GM21529 (cell line): ENCODE results near the gene CCDC88B.

ENCODE experiments used
- ATAC-seq: cut with Tn5 transposase; IDR thresholded peaks from one replicate; pipeline ENCODE4 v1.9.1; 2021; ENCODE audit not compliant: unreplicated experiment

Gene CCDC88B, protein sequence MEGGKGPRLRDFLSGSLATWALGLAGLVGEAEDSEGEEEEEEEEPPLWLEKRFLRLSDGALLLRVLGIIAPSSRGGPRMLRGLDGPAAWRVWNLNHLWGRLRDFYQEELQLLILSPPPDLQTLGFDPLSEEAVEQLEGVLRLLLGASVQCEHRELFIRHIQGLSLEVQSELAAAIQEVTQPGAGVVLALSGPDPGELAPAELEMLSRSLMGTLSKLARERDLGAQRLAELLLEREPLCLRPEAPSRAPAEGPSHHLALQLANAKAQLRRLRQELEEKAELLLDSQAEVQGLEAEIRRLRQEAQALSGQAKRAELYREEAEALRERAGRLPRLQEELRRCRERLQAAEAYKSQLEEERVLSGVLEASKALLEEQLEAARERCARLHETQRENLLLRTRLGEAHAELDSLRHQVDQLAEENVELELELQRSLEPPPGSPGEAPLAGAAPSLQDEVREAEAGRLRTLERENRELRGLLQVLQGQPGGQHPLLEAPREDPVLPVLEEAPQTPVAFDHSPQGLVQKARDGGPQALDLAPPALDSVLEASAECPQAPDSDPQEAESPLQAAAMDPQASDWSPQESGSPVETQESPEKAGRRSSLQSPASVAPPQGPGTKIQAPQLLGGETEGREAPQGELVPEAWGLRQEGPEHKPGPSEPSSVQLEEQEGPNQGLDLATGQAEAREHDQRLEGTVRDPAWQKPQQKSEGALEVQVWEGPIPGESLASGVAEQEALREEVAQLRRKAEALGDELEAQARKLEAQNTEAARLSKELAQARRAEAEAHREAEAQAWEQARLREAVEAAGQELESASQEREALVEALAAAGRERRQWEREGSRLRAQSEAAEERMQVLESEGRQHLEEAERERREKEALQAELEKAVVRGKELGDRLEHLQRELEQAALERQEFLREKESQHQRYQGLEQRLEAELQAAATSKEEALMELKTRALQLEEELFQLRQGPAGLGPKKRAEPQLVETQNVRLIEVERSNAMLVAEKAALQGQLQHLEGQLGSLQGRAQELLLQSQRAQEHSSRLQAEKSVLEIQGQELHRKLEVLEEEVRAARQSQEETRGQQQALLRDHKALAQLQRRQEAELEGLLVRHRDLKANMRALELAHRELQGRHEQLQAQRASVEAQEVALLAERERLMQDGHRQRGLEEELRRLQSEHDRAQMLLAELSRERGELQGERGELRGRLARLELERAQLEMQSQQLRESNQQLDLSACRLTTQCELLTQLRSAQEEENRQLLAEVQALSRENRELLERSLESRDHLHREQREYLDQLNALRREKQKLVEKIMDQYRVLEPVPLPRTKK (N-terminal part only)

DNA sequence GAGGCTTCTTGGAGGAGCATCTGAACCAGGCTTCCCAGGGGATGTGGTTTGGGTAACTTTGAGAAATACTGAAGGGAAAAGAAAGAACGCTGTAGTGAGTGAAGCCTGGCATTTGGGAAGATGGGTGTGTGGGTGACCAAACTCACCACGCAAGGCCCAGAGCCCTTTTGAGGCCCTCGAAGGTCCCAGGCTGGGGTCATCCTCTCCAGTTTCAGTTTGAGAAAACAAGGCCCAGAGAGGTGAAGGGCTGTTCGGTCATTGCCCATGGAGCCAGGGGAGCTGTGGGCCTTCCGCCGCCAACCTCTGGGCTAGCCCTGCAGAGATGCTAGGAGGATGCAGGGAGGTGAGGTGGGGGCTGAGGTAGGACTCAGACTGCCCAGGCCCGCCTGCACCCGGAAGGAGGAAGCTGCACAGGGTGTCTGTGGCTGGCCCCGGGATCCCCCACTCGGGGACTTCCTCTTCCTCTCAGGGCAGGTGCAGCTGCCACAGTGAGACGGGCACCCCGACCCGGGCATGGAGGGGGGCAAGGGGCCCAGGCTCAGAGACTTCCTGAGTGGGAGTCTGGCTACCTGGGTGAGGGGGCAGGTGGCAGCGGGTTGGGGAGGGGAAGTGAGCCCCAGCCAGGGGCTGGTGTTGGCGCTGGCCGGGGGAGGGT, at the start of gene CCDC88B:
Gene CCDC88B (plus strand): TSS at position 451 of the 655 bp plus-strand sequence. CDS start 63 bp downstream, at position 514.
- peak; percentile 54 for ATAC-seq

DNA sequence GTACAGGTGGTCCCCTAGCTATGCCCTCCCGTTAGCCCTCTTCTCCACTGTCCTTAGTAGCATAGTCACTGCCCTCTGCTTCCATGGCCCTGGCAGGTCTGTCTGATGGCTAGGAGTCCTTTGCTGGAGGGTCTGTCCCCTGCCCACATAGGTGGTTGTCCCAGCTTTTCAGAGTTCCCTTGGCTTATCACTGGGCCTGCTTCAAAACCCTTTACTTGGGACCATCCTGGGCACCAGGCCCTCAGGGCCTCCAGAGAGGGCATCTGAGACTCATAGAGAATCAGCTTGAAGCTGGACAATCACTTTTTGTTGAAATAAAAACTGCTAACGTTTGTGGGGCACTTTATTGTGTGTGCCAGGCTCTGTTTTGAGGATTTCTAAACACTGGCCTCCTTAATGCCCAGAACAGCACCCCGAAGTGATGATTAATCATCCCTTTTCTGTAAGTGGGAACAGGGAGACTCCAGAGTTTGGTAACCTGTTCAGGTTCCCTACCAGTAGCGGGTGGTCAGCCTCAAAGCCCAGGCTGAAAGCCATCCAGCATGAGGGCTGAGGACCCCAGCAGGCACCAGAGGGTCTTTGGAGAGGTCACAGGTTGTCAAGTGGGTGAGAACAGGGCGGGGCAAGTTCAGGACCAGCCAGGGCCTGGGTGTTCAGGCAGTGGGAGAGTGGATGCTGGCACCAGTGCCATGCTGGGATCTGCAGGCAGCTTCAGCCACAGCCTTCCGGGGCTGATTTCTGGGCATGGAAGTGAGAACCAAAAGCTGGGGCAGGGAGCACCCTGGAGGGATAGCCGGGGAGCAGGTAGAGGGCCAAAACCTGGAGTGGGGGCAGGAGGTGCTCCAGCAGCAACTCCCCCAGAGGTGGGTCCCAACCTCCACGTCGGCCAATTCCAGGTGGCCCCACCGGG, 49.4 kb upstream of the CCDC88B start:
- no peak for ATAC-seq

DNA sequence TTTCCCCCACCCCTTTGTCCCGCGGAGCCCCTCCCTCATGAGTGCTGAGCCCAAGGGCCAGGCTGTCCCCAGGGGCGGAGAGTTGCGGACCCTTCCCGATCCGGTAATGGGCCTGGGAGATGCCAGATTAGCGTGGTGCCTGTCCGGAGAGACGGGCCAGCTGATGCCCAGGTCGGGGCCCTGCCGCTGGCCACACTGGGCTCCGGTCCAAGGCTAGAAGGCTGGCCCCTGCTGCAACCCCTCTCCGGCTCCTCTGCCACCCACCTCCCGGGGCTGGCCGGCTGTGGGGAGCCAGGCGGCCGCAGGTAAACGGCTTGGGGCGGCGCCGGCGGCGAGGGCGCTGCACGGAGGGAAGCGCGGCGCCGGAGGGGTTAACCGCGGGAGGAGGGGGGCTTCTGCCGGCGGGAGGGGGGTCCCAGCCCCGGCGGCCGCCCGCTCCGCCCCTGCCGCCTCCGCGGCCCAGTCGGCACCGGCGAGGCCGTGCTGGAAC, 48.7 kb upstream of the CCDC88B start, which contains the start of gene KCNK4:
Gene KCNK4 (plus strand): TSS at position 41 of the 490 bp plus-strand sequence. CDS start 1,717 bp downstream, outside the sequence.
- no peak for ATAC-seq

DNA sequence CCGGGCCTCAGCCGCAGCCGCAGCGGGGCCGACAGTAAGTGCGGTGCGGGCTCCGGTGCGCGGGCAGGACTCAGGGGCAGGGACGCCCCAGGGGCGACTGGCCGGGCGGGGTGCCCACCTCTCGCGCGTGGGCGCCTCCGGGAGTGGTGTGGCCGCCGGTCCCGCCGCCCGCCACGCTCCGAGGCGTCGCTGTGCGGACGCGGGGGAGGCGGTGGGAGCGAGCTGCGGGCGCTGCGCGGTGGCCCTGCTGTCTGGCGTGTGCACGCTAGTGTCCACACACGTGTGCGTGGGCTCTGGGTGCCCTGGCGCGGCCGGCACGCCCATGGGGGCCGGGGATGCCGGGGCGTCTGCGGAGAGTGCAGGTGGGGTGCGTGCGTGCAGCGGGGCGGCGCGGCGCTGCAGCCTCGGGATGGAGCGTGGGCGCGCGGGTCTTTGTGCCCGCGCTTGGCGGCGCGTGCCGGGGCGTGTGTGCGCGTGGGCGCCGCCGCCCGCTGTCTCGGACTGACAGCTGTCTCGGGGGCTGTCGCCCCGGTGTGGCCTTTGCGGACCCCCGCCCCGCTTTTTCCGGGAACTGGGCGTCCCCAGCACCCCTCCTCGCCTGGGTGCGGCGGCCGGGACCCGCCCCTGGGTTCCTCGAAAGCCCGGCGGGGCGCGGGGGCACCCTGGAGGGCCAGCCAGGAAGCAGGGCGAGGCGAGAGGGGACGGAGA, 48.1 kb upstream of the CCDC88B start:
- ATAC-seq: no peak

DNA sequence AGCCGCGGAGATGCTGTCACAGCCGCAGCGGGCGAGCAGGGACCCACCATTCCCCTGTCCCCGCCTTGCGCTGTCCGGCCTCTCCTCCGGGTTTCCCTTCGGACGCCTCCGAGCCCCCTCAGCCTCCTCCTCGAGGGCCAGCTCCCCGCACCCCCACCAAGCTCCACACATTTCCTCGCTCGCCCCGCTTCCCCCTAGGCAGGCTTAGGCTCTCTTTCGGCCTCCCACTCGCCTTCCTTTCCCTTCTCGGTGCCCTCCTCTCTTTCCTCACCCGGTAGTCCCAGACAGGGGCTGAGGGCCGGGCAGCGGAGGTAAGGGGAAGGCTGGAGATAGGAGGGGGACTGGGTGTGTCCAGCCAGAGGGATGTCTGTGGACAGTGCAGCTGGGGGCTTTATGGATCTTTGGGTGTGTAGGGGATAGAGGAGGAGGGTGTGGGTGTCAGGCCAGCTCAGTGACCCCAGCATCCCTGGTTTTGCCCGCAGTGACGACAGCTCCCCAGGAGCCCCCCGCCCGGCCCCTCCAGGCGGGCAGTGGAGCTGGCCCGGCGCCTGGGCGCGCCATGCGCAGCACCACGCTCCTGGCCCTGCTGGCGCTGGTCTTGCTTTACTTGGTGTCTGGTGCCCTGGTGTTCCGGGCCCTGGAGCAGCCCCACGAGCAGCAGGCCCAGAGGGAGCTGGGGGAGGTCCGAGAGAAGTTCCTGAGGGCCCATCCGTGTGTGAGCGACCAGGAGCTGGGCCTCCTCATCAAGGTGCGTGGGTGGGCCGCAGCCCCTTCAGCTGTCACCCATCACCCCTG, 47.3 kb upstream of the CCDC88B start:
- no peak for ATAC-seq

DNA sequence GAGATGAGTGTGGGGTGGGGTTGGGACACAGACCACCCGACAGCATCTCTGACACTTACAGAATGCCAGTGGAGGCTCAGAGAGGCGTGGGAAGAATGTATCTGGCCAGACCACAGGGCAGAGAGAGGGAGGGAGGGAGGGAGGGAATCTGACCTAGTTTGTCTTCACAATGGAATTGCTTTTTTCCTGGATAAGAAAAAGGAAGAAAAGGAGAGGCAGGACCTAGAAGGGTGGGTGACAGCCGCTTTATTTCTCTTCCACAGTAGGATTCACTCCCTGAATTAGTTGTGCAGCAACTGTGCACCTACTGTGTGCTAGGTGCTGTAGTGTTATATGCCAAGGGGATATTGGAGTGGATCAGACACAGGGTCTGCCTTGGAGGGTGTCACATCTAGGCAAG, 45.2 kb upstream of the CCDC88B start:
- no peak for ATAC-seq

DNA sequence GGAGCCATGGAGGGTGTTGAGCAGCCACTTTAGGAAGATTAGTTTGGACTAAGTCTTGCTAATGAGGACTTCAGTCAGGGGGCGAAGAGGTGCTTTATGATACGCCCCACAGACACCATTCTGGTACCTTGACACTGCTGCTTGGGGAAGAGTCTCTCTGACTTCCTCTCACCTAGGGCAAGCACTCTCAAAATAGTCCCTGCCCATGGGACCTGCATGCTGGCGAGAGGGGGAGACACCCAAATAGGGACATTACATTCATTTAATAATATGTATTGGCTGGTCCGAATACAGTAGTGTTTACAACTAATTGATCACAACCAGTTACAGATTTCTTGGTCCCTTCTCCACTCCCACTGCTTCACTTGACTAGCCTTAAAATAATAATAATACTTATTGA, 44.2 kb upstream of the CCDC88B start:
- ATAC-seq: no peak

DNA sequence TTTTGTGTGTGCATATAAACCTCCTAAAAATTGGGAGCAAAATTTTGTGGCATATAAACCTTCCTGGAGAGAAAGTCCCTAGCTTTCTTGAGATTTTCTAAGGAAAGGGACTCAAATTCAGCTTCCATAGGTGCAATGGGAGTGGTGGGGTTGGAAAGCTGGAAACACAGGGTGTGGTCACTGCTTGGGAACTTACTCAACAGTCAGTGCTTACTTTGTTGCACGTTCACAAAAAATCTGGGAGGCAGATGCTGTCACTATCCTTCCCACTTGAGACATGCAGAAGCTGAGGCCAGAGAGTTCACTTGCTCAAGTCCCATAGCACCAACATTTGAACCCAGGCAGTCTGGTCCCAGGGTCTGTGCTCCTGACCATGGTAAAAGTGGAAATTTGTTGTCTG, 43.8 kb upstream of the CCDC88B start:
- ATAC-seq: no peak

DNA sequence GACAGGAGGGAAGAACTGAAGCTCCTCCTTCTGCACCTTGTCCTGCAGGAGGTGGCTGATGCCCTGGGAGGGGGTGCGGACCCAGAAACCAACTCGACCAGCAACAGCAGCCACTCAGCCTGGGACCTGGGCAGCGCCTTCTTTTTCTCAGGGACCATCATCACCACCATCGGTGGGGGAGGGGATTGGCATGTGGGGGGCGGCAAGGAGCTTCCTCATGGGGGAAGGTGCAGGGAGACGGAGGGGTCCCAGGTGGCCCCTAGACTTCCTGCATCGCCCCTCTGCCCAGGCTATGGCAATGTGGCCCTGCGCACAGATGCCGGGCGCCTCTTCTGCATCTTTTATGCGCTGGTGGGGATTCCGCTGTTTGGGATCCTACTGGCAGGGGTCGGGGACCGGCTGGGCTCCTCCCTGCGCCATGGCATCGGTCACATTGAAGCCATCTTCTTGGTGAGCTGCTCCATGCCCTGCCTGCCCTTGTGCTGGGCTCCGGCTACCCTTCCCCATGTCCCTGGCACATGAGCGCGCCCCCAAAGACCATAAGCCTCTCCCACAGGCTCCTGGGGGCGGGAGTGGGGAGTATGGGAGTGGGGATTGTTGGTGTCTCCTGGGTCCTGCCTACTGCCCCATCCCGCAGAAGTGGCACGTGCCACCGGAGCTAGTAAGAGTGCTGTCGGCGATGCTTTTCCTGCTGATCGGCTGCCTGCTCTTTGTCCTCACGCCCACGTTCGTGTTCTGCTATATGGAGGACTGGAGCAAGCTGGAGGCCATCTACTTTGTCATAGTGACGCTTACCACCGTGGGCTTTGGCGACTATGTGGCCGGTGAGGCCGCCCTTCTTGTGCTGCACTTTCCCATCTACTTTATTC, 42.9 kb upstream of the CCDC88B start:
- ATAC-seq: no peak

DNA sequence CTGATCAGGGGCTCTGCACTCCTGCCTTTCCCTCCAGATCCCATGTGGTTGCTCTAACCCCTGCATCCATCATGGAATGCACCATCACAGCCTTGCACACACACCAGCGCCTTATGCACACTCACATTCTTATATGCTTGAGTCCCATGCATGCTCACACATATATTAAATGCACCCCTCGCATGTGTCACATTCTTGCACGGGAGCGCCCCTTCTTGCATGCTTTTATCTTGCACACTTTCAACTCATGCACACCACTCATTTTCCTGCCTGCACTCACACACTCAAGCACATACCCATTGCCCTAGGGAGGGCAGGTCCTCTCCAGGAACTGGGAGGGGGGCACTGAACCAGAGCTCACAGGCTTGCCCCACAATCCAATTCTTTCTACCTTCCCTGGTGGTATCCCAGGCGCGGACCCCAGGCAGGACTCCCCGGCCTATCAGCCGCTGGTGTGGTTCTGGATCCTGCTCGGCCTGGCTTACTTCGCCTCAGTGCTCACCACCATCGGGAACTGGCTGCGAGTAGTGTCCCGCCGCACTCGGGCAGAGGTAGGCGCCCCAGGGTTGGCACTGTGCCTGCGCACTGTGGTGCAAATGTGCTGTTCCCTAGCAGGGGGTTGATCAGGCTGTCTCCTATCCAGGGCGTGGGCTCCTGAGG, 42.2 kb upstream of the CCDC88B start:
- no peak for ATAC-seq

DNA sequence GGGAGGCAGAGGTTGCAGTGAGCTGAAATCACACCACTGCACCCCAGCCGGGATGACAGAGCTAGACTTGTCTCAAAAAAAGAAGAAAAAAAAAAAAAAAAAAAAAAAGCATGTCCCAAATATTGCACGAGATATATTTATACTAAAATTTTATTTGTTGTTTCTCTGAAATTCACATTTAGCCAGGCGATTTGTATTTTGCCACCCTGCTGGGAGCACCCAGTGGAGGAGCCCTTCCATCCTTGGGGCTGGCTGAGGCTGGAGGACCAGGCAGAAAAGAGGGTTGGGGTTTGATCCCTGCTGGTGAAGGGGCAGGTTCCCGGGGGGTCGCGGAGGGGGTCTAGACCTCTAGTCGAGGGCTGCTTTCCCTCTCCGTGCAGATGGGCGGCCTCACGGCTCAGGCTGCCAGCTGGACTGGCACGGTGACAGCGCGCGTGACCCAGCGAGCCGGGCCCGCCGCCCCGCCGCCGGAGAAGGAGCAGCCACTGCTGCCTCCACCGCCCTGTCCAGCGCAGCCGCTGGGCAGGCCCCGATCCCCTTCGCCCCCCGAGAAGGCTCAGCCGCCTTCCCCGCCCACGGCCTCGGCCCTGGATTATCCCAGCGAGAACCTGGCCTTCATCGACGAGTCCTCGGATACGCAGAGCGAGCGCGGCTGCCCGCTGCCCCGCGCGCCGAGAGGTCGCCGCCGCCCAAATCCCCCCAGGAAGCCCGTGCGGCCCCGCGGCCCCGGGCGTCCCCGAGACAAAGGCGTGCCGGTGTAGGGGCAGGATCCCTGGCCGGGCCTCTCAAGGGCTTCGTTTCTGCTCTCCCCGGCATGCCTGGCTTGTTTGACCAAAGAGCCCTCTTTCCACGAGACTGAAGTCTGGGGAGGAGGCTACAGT, 40.8 kb upstream of the CCDC88B start:
- no peak for ATAC-seq

DNA sequence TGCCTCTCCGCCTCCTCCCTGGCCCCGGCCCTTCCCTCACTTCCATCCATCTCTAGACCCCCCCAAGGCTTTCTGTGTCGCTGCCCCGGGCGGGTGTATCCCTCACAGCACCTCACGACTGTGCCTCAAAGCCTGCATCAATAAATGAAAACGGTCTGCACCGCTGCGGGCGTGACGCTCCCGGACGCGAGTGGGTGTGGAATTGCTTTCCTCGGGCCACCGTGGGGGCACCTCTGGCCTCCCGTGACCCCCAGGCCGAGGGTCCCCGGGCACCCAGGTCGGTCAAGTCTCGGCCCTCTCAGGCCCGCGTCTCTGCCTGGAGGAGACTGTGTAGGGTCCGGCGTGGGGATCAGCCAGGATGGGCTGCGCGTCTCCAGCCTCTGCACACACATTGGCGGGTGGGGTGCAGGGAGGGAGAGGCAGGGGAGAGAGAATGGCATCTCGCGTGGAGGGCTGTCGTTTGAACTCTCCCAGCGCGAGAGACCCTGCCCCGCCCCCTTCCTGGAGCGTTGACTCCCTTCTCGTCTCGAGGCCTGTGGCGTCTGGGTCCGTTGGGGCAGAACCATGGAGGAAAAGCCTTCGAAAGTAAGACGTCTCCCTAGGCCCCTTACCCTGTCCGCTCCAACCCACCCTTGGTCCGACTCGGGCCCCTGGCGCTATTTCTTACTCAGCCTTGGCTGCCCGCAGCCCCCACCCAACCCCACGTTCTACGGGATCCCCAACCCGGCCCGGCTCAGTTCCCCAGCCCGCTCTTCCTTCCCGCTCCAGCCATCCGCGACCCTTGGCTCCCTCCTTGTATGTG, 40.0 kb upstream of the CCDC88B start, which contains the start of gene CATSPERZ:
Gene CATSPERZ (plus strand): TSS at position 512 of the 802 bp plus-strand sequence. CDS start 53 bp downstream, at position 565.
- ATAC-seq: no peak

DNA sequence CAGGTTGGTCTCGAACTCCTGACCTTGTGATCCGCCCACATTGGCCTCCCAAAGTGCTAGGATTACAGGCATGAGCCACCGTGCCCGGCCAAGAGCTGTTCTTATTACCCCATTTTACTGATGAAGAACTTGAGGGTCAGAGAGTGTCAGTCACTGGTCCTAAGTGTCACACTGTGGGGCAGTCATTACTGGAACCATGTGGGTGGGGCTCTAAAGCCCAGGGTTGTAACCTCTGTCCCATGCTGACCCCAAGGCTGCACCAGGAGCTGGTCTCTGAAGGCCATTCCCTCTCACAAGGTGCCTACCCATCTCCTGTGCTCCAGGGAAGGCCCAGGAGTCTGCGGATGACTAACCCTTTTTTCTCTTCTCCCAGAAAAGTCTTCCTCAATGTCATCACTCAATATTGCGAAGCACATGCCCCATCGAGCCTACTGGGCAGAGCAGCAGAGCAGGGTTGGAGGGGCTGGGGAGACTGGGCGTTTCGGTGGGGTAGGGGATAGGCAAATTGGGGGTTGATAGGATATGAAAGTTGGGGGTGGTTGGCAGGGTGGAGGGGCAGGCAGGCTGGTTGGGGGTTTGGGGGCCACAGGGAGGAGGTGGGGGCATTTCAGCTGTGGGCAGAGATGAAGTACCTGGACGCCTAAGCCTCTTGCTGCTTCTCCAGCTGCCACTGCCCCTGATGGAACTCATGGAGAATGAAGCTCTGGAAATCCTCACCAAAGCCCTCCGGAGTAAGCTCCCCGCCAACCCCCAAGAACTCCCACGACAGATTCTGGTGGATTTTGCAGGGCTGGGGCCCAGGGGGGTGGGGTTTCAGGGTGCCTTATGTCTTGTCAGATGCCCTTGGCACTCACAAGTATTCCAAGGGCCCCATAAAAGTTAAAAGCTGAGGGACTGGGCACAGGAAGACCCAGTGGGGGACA, 36.6 kb upstream of the CCDC88B start:
- no peak for ATAC-seq

DNA sequence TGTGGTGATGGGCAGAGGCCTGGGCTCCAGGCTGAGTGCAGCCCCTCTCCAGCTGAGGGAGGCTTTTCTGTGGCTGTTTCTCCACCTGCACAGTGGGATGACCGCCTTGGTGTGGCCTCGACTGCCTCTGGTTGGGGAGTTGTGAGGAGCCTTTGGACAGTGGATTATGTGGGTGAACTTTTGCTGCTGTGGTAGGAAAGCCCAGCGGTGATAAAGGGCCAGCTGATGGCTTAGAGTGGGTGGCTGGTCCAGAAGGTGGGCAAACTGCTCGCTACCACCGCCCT, 36.0 kb upstream of the CCDC88B start:
- no peak for ATAC-seq
